ENCODE measurements around the gene FARS2. TPM values are rescaled to one million over a fixed set of nuclear protein-coding genes. Genes with fewer than 3 reads are reported as not detected.

Gene FARS2
- total RNA-seq, 2 experiments from 2014 or later: 16.7 to 20.2 TPM

DNA sequence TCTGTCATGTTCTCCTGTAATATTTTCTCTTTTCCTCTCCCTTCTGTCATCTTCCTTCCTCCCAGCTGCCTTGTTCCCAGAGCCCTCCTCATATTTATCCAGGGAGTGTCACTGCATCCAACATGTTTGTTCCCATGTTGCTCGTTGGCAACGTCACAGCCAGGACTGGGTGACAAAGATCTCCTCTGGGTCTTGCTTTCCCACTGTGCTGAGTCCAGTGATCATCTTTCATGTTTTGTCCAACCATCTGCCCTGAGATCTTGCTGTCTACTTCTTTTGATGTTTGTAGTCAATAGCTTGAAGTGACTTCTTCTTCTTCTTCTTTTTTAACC, 26.6 kb downstream of the FARS2 start:
- DNase-seq (no peak), ATAC-seq (no peak)
- Mint-ChIP-seq H3K27me3 (ENCODE audit: low read depth) (no peaks in the 10 kb centered on the region), H3K36me3 (ENCODE audit: low read depth) (peaks cover 2% of the 10 kb centered on the region), H3K9me3 (ENCODE audit: insufficient read depth) (no peaks in the 10 kb centered on the region), H3K4me1 (ENCODE audit: low read depth) (peaks cover 12% of the 10 kb centered on the region), H3K4me3 (no peak overlapping the region), H3K27ac (no peak overlapping the region)
- CTCF ChIA-PET: interaction anchor here (1.1 to 2.0 kb wide), 2 partner anchors 12 to 15 kb away, joined by 3 to 4 read pairs; no protein-coding TSS in a partner anchor
- POLR2A ChIA-PET: no interaction called here

DNA sequence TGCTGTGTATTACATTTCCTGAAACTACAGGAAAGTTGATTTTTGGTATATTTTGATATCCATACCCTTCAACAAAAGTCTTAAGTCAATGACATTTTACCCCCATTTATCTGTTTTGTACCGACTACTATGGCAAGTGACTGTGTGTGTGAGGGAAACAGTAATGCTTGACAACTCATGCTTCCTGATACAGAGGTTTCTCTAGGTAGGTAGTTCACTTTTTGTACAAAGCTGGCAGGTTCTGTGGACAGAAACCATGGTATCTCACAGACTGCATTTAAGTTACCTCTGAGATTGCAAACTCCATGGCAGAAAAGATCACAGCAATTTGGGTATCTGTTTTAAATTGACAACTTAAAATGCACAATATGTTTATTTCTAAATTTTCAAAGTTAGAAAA, 28.8 kb downstream of the FARS2 start:
- Mint-ChIP-seq H3K27ac (no peak overlapping the region), H3K9me3 (ENCODE audit: insufficient read depth) (no peaks in the 10 kb centered on the region), H3K27me3 (ENCODE audit: low read depth) (no peaks in the 10 kb centered on the region), H3K4me1 (ENCODE audit: low read depth) (peaks cover 30% of the 10 kb centered on the region), H3K36me3 (ENCODE audit: low read depth) (peaks cover 2% of the 10 kb centered on the region), H3K4me3 (no peak overlapping the region)
- CTCF ChIA-PET: interaction anchor here (0.9 to 1.8 kb wide), 4 partner anchors 10 to 154 kb away, joined by 3 to 13 read pairs (median 4); no protein-coding TSS in a partner anchor
- no peak for DNase-seq
- POLR2A ChIA-PET: no interaction called here
- ATAC-seq: no peak

DNA sequence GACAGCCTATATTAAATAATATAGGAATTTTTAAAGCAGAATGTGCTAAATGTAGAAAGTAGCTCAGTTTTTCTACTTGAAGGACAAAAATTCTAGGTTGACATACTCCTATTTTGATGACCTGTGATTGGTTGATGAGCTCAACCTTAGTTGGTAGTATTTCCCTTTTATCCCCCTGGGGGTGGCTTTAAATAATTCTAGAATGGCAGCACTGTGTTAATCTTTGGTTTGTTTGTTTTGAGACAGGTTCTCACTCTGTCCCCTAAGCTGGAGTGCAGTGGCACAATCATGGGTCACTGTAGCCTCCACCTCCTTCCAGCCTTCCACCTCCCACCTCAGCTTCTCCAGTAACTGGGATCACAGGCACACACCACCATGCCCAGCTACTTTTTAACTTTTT, 29.2 kb downstream of the FARS2 start:
- Mint-ChIP-seq H3K4me3 (no peak overlapping the region), H3K36me3 (ENCODE audit: low read depth) (peaks cover 2% of the 10 kb centered on the region), H3K4me1 (ENCODE audit: low read depth) (peaks cover 28% of the 10 kb centered on the region), H3K27ac (no peak overlapping the region), H3K9me3 (ENCODE audit: insufficient read depth) (no peaks in the 10 kb centered on the region), H3K27me3 (ENCODE audit: low read depth) (no peaks in the 10 kb centered on the region)
- ChIA-PET CTCF (interaction anchor here (0.9 to 1.8 kb wide), 4 partner anchors 11 to 155 kb away, joined by 3 to 13 read pairs (median 4); no protein-coding TSS in a partner anchor), POLR2A (no interaction called here)
- DNase-seq (no peak), ATAC-seq (no peak)

DNA sequence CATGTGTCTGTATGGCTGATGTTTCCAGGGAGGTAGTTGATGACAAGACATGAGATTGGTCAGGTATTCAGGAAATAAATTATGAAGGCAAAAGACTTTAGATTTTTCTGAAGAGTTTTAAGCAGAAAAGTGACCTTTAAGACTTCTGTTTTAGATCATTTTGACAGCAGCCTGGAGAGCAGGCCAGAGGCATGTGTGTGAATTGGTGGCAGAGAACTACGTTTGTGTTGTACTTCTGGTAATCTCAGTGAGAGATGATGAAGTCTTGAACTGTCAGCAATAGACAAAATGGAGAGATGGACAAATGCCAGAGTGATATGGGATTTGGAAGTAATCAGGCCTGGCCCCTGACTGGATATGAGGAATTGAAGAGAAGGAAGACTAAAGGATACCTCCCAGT, 30.8 kb downstream of the FARS2 start:
- Mint-ChIP-seq H3K36me3 (ENCODE audit: low read depth) (peaks cover 6% of the 10 kb centered on the region), H3K27me3 (ENCODE audit: low read depth) (no peaks in the 10 kb centered on the region), H3K4me3 (no peak overlapping the region), H3K4me1 (ENCODE audit: low read depth) (peaks cover 25% of the 10 kb centered on the region), H3K9me3 (ENCODE audit: insufficient read depth) (no peaks in the 10 kb centered on the region), H3K27ac (no peak overlapping the region)
- ChIA-PET POLR2A (no interaction called here), CTCF (interaction anchor here (1.0 kb wide), 1 partner anchor 11 kb away, joined by 3 read pairs; no protein-coding TSS in a partner anchor)
- no peak for ATAC-seq
- no peak for DNase-seq

DNA sequence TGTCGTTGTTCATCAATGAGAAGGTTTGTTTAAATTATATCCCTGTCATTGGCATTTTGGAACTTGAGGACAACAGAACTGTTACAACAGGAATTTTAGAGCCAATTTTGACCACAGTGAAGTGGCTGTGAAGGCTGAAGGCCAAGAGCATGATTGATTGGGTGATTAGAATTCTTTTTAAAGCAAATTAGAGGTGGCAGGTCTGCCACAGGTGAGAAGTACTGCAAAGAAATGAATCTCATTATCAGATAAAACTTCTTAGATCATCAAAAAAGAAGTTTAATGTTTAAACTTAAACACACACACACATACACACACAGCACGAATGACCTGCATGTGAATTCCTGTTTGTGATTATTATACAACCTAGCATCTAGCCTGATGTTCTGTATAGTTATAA, 32.4 kb downstream of the FARS2 start:
- ATAC-seq: no peak
- H3K27ac Mint-ChIP-seq: no peak overlapping the region
- CTCF ChIA-PET: interaction anchor here (1.2 kb wide), 1 partner anchor 9 kb away, joined by 3 read pairs; no protein-coding TSS in a partner anchor

DNA sequence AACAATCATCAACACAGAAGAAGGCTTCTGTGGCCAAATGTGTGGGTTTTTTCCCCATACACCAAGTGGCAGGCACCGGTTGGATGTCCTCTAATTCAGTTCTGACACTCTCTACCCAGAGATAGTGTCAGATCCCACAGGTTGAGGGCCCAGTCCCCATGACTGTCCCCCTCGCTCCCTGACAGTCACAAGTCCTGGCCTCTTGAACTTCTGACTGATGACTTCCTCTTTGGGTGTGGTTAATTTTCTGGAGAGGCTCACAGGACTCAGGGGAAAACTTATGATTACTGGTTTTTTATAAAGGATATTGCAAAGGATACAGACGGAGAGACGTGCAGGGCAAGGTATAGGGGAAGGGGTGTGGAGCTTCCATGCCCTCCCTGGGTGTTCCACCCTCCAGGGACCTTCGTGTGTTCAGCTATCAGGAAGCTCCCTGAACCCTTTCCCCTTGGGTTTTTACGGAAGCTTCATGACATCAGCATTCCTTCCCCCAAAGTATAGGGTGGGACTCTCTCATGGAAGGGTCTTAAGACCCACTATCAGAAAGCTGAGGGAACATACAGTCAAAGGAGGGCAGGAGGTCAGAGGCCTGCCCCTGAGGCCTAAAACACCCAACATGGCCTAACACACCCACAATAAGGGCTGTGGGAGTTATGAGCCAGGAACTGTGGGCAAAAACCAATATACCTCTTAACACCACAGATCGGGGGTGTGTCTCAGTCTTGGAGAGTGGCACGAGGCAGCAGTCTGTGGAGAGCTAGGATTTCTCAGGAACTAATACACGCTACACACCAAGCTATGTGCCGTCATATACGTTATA, 33.3 kb downstream of the FARS2 start:
- Mint-ChIP-seq H3K4me3 (no peak overlapping the region), H3K4me1 (ENCODE audit: low read depth) (peaks cover 23% of the 10 kb centered on the region), H3K27ac (no peak overlapping the region), H3K36me3 (ENCODE audit: low read depth) (peaks cover 4% of the 10 kb centered on the region), H3K9me3 (ENCODE audit: insufficient read depth) (no peaks in the 10 kb centered on the region), H3K27me3 (ENCODE audit: low read depth) (no peaks in the 10 kb centered on the region)
- ATAC-seq (no peak), DNase-seq (no peak)
- CTCF ChIA-PET: no interaction called here
- POLR2A ChIA-PET: no interaction called here

More for the DNA sequence above, 32.4 kb downstream of the FARS2 start:
- Mint-ChIP-seq H3K36me3 (ENCODE audit: low read depth) (peaks cover 4% of the 10 kb centered on the region), H3K27me3 (ENCODE audit: low read depth) (no peaks in the 10 kb centered on the region), H3K9me3 (ENCODE audit: insufficient read depth) (no peaks in the 10 kb centered on the region), H3K4me3 (no peak overlapping the region), H3K4me1 (ENCODE audit: low read depth) (peaks cover 23% of the 10 kb centered on the region)
- no peak for DNase-seq
- POLR2A ChIA-PET: no interaction called here

DNA sequence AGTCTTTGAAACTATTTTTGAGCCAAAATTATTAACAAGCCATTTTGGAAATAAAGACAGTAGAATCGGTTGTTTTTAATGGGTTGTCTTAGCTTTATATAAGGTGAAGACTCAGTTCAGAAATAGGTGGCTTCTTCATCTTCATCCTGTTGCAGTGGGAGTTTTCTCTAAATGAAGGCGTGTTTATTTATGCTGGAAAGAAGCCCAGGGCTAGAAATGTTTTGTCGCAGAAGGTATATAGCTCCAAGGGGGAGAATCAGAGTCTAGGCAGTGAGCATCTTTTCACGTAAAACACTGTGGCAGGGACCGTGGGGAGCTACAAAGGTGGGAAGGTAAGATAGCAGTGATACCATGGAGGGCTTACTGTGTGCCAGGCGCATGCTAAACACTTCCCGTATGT, 34.3 kb downstream of the FARS2 start:
- no peak for ATAC-seq
- Mint-ChIP-seq H3K27me3 (ENCODE audit: low read depth) (no peaks in the 10 kb centered on the region), H3K27ac (no peak overlapping the region), H3K36me3 (ENCODE audit: low read depth) (peaks cover 4% of the 10 kb centered on the region), H3K4me1 (ENCODE audit: low read depth) (peaks cover 26% of the 10 kb centered on the region), H3K9me3 (ENCODE audit: insufficient read depth) (no peaks in the 10 kb centered on the region), H3K4me3 (no peak overlapping the region)
- ChIA-PET CTCF (no interaction called here), POLR2A (no interaction called here)
- no peak for DNase-seq

DNA sequence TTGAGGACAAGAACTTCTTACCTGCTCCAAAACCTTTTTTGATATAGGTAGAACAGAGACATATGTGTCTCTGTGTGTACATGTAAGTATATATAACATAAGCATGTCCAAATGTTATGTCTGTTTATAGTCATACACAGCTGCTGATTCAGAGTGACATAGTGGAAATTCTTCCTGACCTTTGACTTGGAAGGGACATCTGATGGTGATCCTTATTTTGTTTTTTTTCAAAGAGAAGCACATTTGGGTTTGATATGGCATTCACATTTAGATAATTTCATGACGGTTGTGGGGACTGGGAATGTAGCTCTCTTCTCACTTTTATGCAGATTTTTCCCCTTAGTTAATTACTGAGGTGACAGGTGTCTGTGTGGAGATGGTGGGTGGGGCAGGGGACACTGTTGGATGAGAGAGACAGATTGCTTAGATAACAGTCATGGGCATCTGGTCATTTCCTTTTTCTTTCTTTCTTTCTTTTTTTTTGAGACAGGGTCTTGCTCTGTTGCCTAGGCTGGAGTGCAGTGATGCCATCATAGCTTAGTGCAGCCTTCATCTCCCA, 39.0 kb downstream of the FARS2 start:
- Mint-ChIP-seq H3K4me3 (no peak overlapping the region), H3K27ac (no peak overlapping the region), H3K36me3 (ENCODE audit: low read depth) (peaks cover 4% of the 10 kb centered on the region), H3K4me1 (ENCODE audit: low read depth) (peaks cover 26% of the 10 kb centered on the region), H3K9me3 (ENCODE audit: insufficient read depth) (no peaks in the 10 kb centered on the region), H3K27me3 (ENCODE audit: low read depth) (no peaks in the 10 kb centered on the region)
- DNase-seq: no peak
- ChIA-PET CTCF (interaction anchor here (1.2 kb wide), 1 partner anchor 85 kb away, joined by 6 read pairs; no protein-coding TSS in a partner anchor), POLR2A (no interaction called here)
- ATAC-seq: no peak

DNA sequence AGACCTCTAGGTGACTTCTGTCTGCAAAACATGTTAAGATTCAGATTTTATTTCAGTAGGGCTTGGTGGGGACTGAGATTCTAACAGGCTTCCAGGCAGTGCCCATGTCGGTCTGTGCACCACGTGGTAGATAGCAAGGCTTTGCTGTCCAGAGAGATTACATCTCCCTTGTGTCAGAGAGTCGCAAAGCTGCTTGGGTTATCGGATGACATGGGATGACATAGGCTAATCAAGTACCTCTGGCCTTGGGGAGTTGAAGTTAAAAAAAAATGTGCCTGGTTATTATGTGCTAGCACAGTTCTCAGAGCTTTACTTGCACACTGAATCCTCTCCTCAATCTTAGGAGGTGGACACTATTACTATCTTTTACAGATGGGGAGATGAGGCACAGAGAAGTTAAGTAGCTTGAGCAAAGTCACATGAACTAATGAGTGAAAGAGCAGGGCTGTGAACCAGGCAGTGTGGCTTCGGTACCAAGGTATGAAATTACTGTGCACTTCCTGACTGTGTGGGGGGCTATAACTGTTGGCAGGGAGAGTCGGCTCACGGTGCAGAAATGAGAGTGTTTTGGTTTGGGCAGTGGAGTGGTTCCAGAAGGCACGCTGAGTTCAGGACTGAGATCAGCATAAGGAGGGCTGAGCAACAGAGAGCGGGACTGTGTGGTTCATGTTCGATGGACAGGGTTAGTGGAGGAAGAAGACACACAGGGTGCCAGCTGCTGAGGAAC, 41.1 kb downstream of the FARS2 start:
- H3K4me3 Mint-ChIP-seq: peak overlapping the region; percentile 10
- ChIA-PET CTCF (interaction anchor here (0.7 to 4.0 kb wide), 24 partner anchors 9 to 165 kb away, joined by 3 to 87 read pairs (median 4); partner anchors contain the start of genes FARS2 and LYRM4), POLR2A (interaction anchor here (1.0 to 2.4 kb wide), 5 partner anchors 22 to 128 kb away, joined by 3 to 8 read pairs (median 4); partner anchors contain the start of genes FARS2 and LYRM4)
- ATAC-seq (peak; percentile 77), DNase-seq (peak; percentile 53)
- peak overlapping the region; percentile 25 for H3K27ac Mint-ChIP-seq
- no peaks in the 10 kb centered on the region for H3K27me3 Mint-ChIP-seq (ENCODE audit: low read depth)
- H3K36me3 Mint-ChIP-seq (ENCODE audit: low read depth): no peaks in the 10 kb centered on the region
- H3K4me1 Mint-ChIP-seq (ENCODE audit: low read depth): peaks cover 26% of the 10 kb centered on the region
- H3K9me3 Mint-ChIP-seq (ENCODE audit: insufficient read depth): no peaks in the 10 kb centered on the region

DNA sequence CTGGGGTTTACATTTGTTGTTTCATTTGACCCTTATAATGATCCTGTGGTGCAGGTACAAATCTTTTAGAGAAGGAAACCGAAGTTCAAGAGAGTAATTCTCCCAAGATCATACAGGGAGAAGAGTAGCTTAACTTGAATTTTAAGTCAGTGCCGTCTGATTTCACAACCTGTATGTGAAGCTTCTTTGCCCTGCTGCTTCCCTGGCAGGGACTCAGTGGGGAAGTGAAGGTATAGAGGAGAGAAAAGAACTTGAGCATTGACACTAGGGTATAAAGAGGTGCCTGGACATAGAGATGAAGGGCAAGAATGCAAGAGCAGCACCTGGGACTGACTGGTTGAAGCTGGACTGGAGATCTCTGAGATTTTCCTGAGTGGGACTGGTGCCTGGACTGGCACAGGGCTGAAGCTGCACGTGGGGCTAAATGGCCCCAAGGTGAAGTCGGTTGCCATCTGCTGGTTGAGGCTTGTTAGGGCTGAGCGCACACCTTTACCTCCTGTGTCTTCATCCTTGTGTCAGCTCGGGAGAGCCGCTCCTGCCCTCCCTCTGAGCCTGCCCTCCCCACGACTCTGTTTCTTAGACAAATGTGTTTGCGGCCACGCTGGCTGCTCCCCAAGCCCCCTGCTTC, 41.8 kb downstream of the FARS2 start:
- POLR2A ChIA-PET: interaction anchor here (1.0 to 2.4 kb wide), 4 partner anchors 23 to 129 kb away, joined by 4 to 8 read pairs (median 6); partner anchors contain the start of genes FARS2 and LYRM4
- DNase-seq: peak; percentile 66

DNA sequence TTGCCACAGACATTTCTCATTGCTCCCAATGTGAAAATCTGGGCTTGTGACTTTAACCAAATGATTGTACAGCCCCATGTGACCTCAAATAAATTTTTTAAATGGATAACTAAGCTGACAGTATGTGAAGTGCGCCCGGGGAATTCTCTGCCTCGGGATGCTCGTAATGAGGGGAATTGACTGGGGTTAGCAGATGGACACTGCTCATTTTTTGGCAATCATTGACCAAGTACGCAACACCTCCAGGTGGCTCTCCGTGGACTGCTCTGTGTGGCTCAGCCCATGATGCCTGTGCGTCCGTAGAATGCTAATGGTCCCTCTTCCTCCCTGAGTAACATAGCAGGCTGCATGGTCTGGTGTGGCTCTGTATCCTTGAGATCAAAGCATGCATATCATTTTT, 42.4 kb downstream of the FARS2 start:
- Mint-ChIP-seq H3K9me3 (ENCODE audit: insufficient read depth) (no peaks in the 10 kb centered on the region), H3K27ac (no peak overlapping the region), H3K27me3 (ENCODE audit: low read depth) (no peaks in the 10 kb centered on the region), H3K36me3 (ENCODE audit: low read depth) (peaks cover 1% of the 10 kb centered on the region), H3K4me3 (no peak overlapping the region), H3K4me1 (ENCODE audit: low read depth) (peaks cover 26% of the 10 kb centered on the region)
- ChIA-PET CTCF (interaction anchor here (0.7 to 4.0 kb wide), 16 partner anchors 9 to 161 kb away, joined by 3 to 87 read pairs (median 6); partner anchors contain the start of genes FARS2 and LYRM4), POLR2A (interaction anchor here (1.6 to 2.4 kb wide), 2 partner anchors 24 to 43 kb away, joined by 7 to 8 read pairs; partner anchors contain the start of genes FARS2 and LYRM4)
- no peak for DNase-seq
- no peak for ATAC-seq

More for the DNA sequence above, 41.8 kb downstream of the FARS2 start:
- peak; percentile 83 for ATAC-seq
- H3K27me3 Mint-ChIP-seq (ENCODE audit: low read depth): no peaks in the 10 kb centered on the region
- no peaks in the 10 kb centered on the region for H3K9me3 Mint-ChIP-seq (ENCODE audit: insufficient read depth)
- CTCF ChIA-PET: interaction anchor here (0.7 to 4.0 kb wide), 27 partner anchors 9 to 165 kb away, joined by 3 to 87 read pairs (median 4); partner anchors contain the start of genes FARS2 and LYRM4
- peak overlapping the region; percentile 20 for H3K27ac Mint-ChIP-seq
- no peak overlapping the region for H3K4me3 Mint-ChIP-seq
- peaks cover 26% of the 10 kb centered on the region for H3K4me1 Mint-ChIP-seq (ENCODE audit: low read depth)
- no peaks in the 10 kb centered on the region for H3K36me3 Mint-ChIP-seq (ENCODE audit: low read depth)
